MCF 10A (cell line): Measurements from ENCODE around the gene SHD. TPM values are rescaled to one million over a fixed set of nuclear protein-coding genes. Genes with fewer than 3 reads are reported as not detected.

ENCODE experiments used
- BruUV-seq: library from RNA; stranded (reverse); fragments of 400-500 nt; replicated peaks from 2 replicates; lab custom pipeline; 2021; lab: Mats Ljungman, UMichigan
- CTCF ChIA-PET: fragments of 300-600 bp; sonication (Branson Sonifier 250); formaldehyde crosslinking; extraction: SDS; loops from one replicate; lab custom pipeline; 2021; ENCODE audit warnings: antibody characterized with exemption, inconsistent platforms; lab: Yijun Ruan, JAX
- POLR2A ChIA-PET: fragments of 300-600, 350-650 bp; sonication (Branson Sonifier 250); formaldehyde crosslinking; extraction: SDS; loops from one replicate; lab custom pipeline; 2020; ENCODE audit warnings: antibody characterized with exemption, inconsistent platforms; lab: Yijun Ruan, JAX
- DNase-seq: peaks from one replicate; pipeline ENCODE4 v3.0.0-alpha.2; 2018; ENCODE audit not compliant: unreplicated experiment
- H3K27ac Mint-ChIP-seq: one replicate; pipeline ENCODE4 v1.8.0; 2022; ENCODE audit warnings: mild to moderate bottlenecking, low read depth, mixed read lengths; ENCODE audit not compliant: unreplicated experiment
- H3K27me3 Mint-ChIP-seq: one replicate; pipeline ENCODE4 v1.8.0; 2022; ENCODE audit warnings: mixed read lengths; ENCODE audit not compliant: insufficient read depth, unreplicated experiment
- H3K36me3 Mint-ChIP-seq: one replicate; pipeline ENCODE4 v1.8.0; 2022; ENCODE audit warnings: mild to moderate bottlenecking, moderate library complexity, mixed read lengths; ENCODE audit not compliant: insufficient read depth, unreplicated experiment
- H3K4me1 Mint-ChIP-seq: one replicate; pipeline ENCODE4 v1.8.0; 2022; ENCODE audit warnings: mixed read lengths; ENCODE audit not compliant: insufficient read depth, unreplicated experiment
- H3K4me3 Mint-ChIP-seq: one replicate; pipeline ENCODE4 v1.8.0; 2022; ENCODE audit warnings: mild to moderate bottlenecking, moderate library complexity, mixed read lengths; ENCODE audit not compliant: unreplicated experiment
- H3K9me3 Mint-ChIP-seq: one replicate; pipeline ENCODE4 v1.8.0; 2022; ENCODE audit warnings: mixed read lengths; ENCODE audit not compliant: unreplicated experiment
- CTCF ChIP-seq: fragments of 200-600 bp; IDR thresholded peaks from one replicate; pipeline ENCODE4 v1.8.0; 2022; ENCODE audit warnings: antibody characterized with exemption, mild to moderate bottlenecking; ENCODE audit not compliant: unreplicated experiment
- intact Hi-C: fragments of 100-400 bp; cut with micrococcal nuclease; formaldehyde crosslinking; loops from 2 replicates; pipeline ENCODE4 v1.14.1; 2022
- total RNA-seq: library from RNA; stranded (reverse); gene quantifications from 2 replicates; pipeline ENCODE4 v1.2.3, GENCODE V29; 2022

SHD gene
- total RNA-seq, 1 experiment from 2014 or later, result not detected

- POLR2A ChIA-PET, result interaction anchor here (0.6 kb wide), 1 partner anchor 226 kb away, joined by 4 read pairs; no protein-coding TSS in a partner anchor
- no TSS peak for BruUV-seq
- no peak for DNase-seq
- TF ChIP-seq CTCF, result no peak
- Mint-ChIP-seq H3K4me3 (no peak overlapping the region), H3K27ac (no peak overlapping the region), H3K36me3 (no peaks in the 10 kb centered on the region), H3K9me3 (peaks cover 12% of the 10 kb centered on the region), H3K27me3 (peaks cover 6% of the 10 kb centered on the region), H3K4me1 (no peaks in the 10 kb centered on the region)
- CTCF ChIA-PET, result interaction anchor here (1.1 to 2.0 kb wide), 2 partner anchors 56 to 137 kb away, joined by 3 to 8 read pairs; no protein-coding TSS in a partner anchor
- intact Hi-C loops, result no loop called here
These were observed 44.0 kb downstream of the SHD start for GRCh38 chr19:4322942-4323665.

- no TSS peak for BruUV-seq
- Mint-ChIP-seq H3K27me3 (no peaks in the 10 kb centered on the region), H3K4me1 (no peaks in the 10 kb centered on the region), H3K36me3 (no peaks in the 10 kb centered on the region), H3K9me3 (peaks cover 12% of the 10 kb centered on the region), H3K27ac (no peak overlapping the region), H3K4me3 (no peak overlapping the region)
- no peak for DNase-seq
- CTCF ChIA-PET, result no interaction called here
- POLR2A ChIA-PET, result interaction anchor here (0.6 kb wide), 1 partner anchor 227 kb away, joined by 4 read pairs; no protein-coding TSS in a partner anchor
- intact Hi-C loops, result no loop called here
- TF ChIP-seq CTCF, result no peak
These were observed 44.6 kb downstream of the SHD start for GRCh38 chr19:4323692-4324091.

- no TSS peak for BruUV-seq
- DNase-seq, result no peak
- peaks cover 11% of the 10 kb centered on the region for H3K9me3 Mint-ChIP-seq
- no peak overlapping the region for H3K27ac Mint-ChIP-seq
- no peaks in the 10 kb centered on the region for H3K27me3 Mint-ChIP-seq
- TF ChIP-seq CTCF, result no peak
- POLR2A ChIA-PET, result no interaction called here
- H3K4me1 Mint-ChIP-seq, result no peaks in the 10 kb centered on the region
- H3K36me3 Mint-ChIP-seq, result no peaks in the 10 kb centered on the region
- H3K4me3 Mint-ChIP-seq, result no peak overlapping the region
- CTCF ChIA-PET, result interaction anchor here (0.9 kb wide), 1 partner anchor 12 kb away, joined by 3 read pairs; no protein-coding TSS in a partner anchor
- intact Hi-C loops, result no loop called here
These were observed 45.2 kb downstream of the SHD start for GRCh38 chr19:4324228-4324627.

GRCh38 chr19:4326215-4326836 is 47.3 kb downstream of the SHD start:
- no peaks in the 10 kb centered on the region for H3K4me1 Mint-ChIP-seq
- no peak overlapping the region for H3K27ac Mint-ChIP-seq
- H3K9me3 Mint-ChIP-seq, result no peaks in the 10 kb centered on the region
- H3K4me3 Mint-ChIP-seq, result no peak overlapping the region
- intact Hi-C loops, result no loop called here
- BruUV-seq, result no TSS peak
- no peak for TF ChIP-seq CTCF
- CTCF ChIA-PET, result interaction anchor here (0.7 kb wide), 1 partner anchor 14 kb away, joined by 3 read pairs; no protein-coding TSS in a partner anchor
- POLR2A ChIA-PET, result no interaction called here
- no peaks in the 10 kb centered on the region for H3K36me3 Mint-ChIP-seq
- H3K27me3 Mint-ChIP-seq, result no peaks in the 10 kb centered on the region
- no peak for DNase-seq
